K562 (cell line): ENCODE results near the gene FSTL1. TPM values are rescaled to one million over a fixed set of nuclear protein-coding genes. Genes with fewer than 3 reads are reported as not detected.

Experiments used
- ATAC-seq: fragments of 200-7000 bp; cut with Tn5 transposase; 3 replicates; pipeline ENCODE4 v1.9.1; 2020; ENCODE audit warnings: moderate library complexity
- BruUV-seq: library from RNA; stranded (reverse); fragments of 400-500 nt; replicated peaks from 2 replicates; lab custom pipeline; 2021; lab: Mats Ljungman, UMichigan
- CTCF ChIA-PET: fragments of 300-600 bp; formaldehyde crosslinking; extraction: SDS; loops from one replicate; lab custom pipeline; 2021; ENCODE audit warnings: low intra/inter-chr PET ratio; lab: Yijun Ruan, JAX
- POLR2A ChIA-PET: fragments of 300-600, 350-650 bp; sonication (Branson Sonifier 250); formaldehyde crosslinking; extraction: SDS; loops from one replicate; lab custom pipeline; 2021; ENCODE audit warnings: antibody characterized with exemption, inconsistent platforms; lab: Yijun Ruan, JAX
- DNase-seq, 4 experiments: peaks; one replicate each; pipeline versions ENCODE4 v3.0.0 to v3.0.0-alpha.2; 2011 to 2018; ENCODE audit warnings: low spot score in 3 of 4, mixed read lengths in 3 of 4; ENCODE audit errors: extremely low read depth in 1 of 4
- FAIRE-seq: peaks from 2 replicates; lab custom pipeline; 2011; peaks lifted over from hg19 to GRCh38; lab: Jason Lieb, UNC
- H2AFZ ChIP-seq: 2 replicates; pipeline ENCODE4 v1.6.0; 2011; ENCODE audit warnings: low read depth, low read length, control low read depth, inconsistent platforms
- H3K27ac ChIP-seq: fragments of 200-600 bp; 3 replicates; pipeline ENCODE4 v1.8.0; 2011; ENCODE audit warnings: low read depth, mild to moderate bottlenecking, control low read depth, inconsistent platforms, low read length, moderate library complexity, mixed read lengths; ENCODE audit errors: extremely low read depth
- H3K27me3 ChIP-seq, 2 experiments: fragments of 300-600 bp in 1 of 2; 2 replicates in 1 of 2; 3 replicates in 1 of 2; pipeline versions ENCODE4 v1.6.0 to v1.8.0; 2011; ENCODE audit warnings: inconsistent platforms in 2 of 2, low read length in 2 of 2, mild to moderate bottlenecking in 1 of 2, mixed read lengths in 1 of 2, moderate library complexity in 1 of 2; ENCODE audit not compliant: control insufficient read depth in 2 of 2, insufficient read depth in 2 of 2
- H3K36me3 ChIP-seq: fragments of 300-600 bp; 3 replicates; pipeline ENCODE4 v1.8.0; 2011; ENCODE audit warnings: mild to moderate bottlenecking, low read length, inconsistent platforms; ENCODE audit not compliant: control insufficient read depth, insufficient read depth
- H3K4me1 ChIP-seq, 2 experiments: fragments of 200-600 bp in 1 of 2; replicated peaks in 1 of 2; 2 replicates in 1 of 2; 3 replicates in 1 of 2; pipeline versions ENCODE4 v1.5.1 to v1.8.0; 2011; ENCODE audit warnings: inconsistent platforms in 2 of 2, low read length in 2 of 2, mild to moderate bottlenecking in 1 of 2, mixed read lengths in 1 of 2, moderate library complexity in 1 of 2; ENCODE audit not compliant: control insufficient read depth in 2 of 2, insufficient read depth in 2 of 2
- H3K4me2 ChIP-seq: 2 replicates; pipeline ENCODE4 v1.6.1; 2011; ENCODE audit warnings: low read length, control low read depth, inconsistent platforms, mixed read lengths; ENCODE audit not compliant: insufficient read depth
- H3K4me3 ChIP-seq: fragments of 200-600 bp; sonication (generic), shearing (Covaris generic); 2 replicates; pipeline ENCODE4 v1.5.1; 2016; ENCODE audit warnings: control low read depth, inconsistent platforms
- H3K79me2 ChIP-seq: fragments of 200-600 bp; 3 replicates; pipeline ENCODE4 v1.8.0; 2011; ENCODE audit warnings: low read length, inconsistent platforms; ENCODE audit not compliant: control insufficient read depth, insufficient read depth
- H3K9ac ChIP-seq, 2 experiments: 2 replicates each; pipeline versions ENCODE4 v1.6.0 to v1.6.1; 2011; ENCODE audit warnings: low read depth in 2 of 2, low read length in 2 of 2, control low read depth in 1 of 2, inconsistent platforms in 1 of 2, mild to moderate bottlenecking in 1 of 2, mixed read lengths in 1 of 2; ENCODE audit not compliant: insufficient read depth in 1 of 2
- H3K9me1 ChIP-seq: one replicate; pipeline ENCODE4 v1.6.0; 2011; ENCODE audit warnings: inconsistent platforms, mild to moderate bottlenecking, low read length, moderate library complexity; ENCODE audit not compliant: control insufficient read depth, insufficient read depth
- H3K9me3 ChIP-seq: replicated peaks from 2 replicates; pipeline ENCODE4 v1.5.1; 2011; ENCODE audit warnings: low read depth, low read length, inconsistent platforms; ENCODE audit not compliant: control insufficient read depth, insufficient read depth
- H4K20me1 ChIP-seq: replicated peaks from 2 replicates; pipeline ENCODE4 v1.6.1; 2011; ENCODE audit warnings: low read length, inconsistent platforms, mixed read lengths; ENCODE audit not compliant: control insufficient read depth, insufficient read depth
- LARP7 ChIP-seq: fragments of 450-650 bp; IDR thresholded peaks from 2 replicates; pipeline ENCODE4 v1.6.1; 2016
- MEIS2 ChIP-seq: fragments of 450-650 bp; IDR thresholded peaks from 2 replicates; pipeline ENCODE4 v1.6.1; 2014; ENCODE audit warnings: mild to moderate bottlenecking; ENCODE audit not compliant: partially characterized antibody
- MITF ChIP-seq: IDR thresholded peaks from 2 replicates; pipeline ENCODE4 v1.6.1; 2014; ENCODE audit warnings: antibody characterized with exemption
- PRPF4 ChIP-seq: fragments of 200-400 bp; formaldehyde crosslinking; IDR thresholded peaks from one replicate; pipeline ENCODE4 v1.6.1; 2017; ENCODE audit warnings: low read length, low read depth, mild to moderate bottlenecking; ENCODE audit not compliant: insufficient read depth, poor library complexity, severe bottlenecking
- PTRF ChIP-seq: fragments of 450-650 bp; IDR thresholded peaks from 2 replicates; pipeline ENCODE4 v1.6.1; 2016; ENCODE audit warnings: mild to moderate bottlenecking, missing genetic modification characterization, missing compliant biosample characterization
- PURB ChIP-seq: sonication (generic); formaldehyde crosslinking; IDR thresholded peaks from 2 replicates; pipeline ENCODE4 v1.9.0; 2021; ENCODE audit warnings: low read depth, mild to moderate bottlenecking, missing genetic modification reagents
- WHSC1 ChIP-seq: IDR thresholded peaks from one replicate; pipeline ENCODE4 v1.6.1; 2012; ENCODE audit warnings: low read length, control low read depth, inconsistent platforms
- ZBTB11 ChIP-seq, 3 experiments: fragments of 200-800 bp in 1 of 3; fragments of 250-450 bp in 1 of 3; fragments of 450-650 bp in 1 of 3; sonication (Bioruptor Pico) in 1 of 3; sonication (Bioruptor generic) in 1 of 3; formaldehyde crosslinking in 1 of 3; IDR thresholded peaks; 2 replicates each; pipeline versions ENCODE4 v1.6.1 to v1.8.0; 2016 to 2022; ENCODE audit warnings: mild to moderate bottlenecking in 2 of 3, missing genetic modification characterization in 2 of 3, missing compliant biosample characterization in 1 of 3, moderate library complexity in 1 of 3
- ZNF12 ChIP-seq: sonication (generic); formaldehyde crosslinking; IDR thresholded peaks from 2 replicates; pipeline ENCODE4 v1.4.0; 2020; ENCODE audit warnings: mild to moderate bottlenecking, missing genetic modification reagents
- WGBS: fragments of 100-300 bp; shearing (Covaris generic); methylation state at CpG from one replicate; pipeline ENCODE4 v1.1.6; 2016; ENCODE audit warnings: low coverage, mixed read lengths; ENCODE audit not compliant: insufficient coverage; ENCODE audit errors: missing lambda C conversion rate; 5-methylcytosine and 5-hydroxymethylcytosine counted together
- in situ Hi-C: fragments of 300-500 bp; cut with MboI; formaldehyde crosslinking; loops from 4 replicates; pipeline ENCODE4 v1.15.0; 2018; ENCODE audit warnings: inconsistent platforms, mixed read lengths
- intact Hi-C: fragments of 100-400 bp; cut with micrococcal nuclease; formaldehyde crosslinking; loops from 2 replicates; pipeline ENCODE4 v1.14.2; 2022
- polyA plus RNA-seq, 8 experiments: library from polyadenylated mRNA; depleted of rRNA in 4 of 8; stranded (reverse) in 5 of 8; unstranded in 3 of 8; fragments of >200 nt; fragmentation: Nextera tagmentation in 2 of 8; fragmentation: Illumina TruSeq in 1 of 8; extraction: Ambion mirVana in 2 of 8; extraction: Trizol in 1 of 8; gene quantifications; 2 replicates each; pipeline versions ENCODE4 v1.2.1 to v1.2.3, GENCODE V29; 2011 to 2014; ENCODE audit warnings: inconsistent platforms in 1 of 8, missing spikeins in 1 of 8
- total RNA-seq, 7 experiments: library from RNA; depleted of rRNA in 6 of 7; stranded (reverse); fragments of >200 nt in 6 of 7; fragmentation: Illumina TruSeq in 2 of 7; extraction: Trizol in 2 of 7; gene quantifications; 2 replicates each; pipeline versions ENCODE4 v1.2.1 to v1.2.3, GENCODE V29; 2011 to 2021; ENCODE audit warnings: low replicate concordance in 1 of 7

The FSTL1 gene
- total and polyA plus RNA-seq, 9 of the 15 experiments (the other 6 are each of a cell fraction or from before 2014, with no cell fraction given): 0.01 to 0.58 (median 0.08) TPM; not detected in 2

- intact Hi-C loops: no loop called here
- DNase-seq (no peak), ATAC-seq (no peak), FAIRE-seq (no peak)
- in situ Hi-C loops: loop anchor here (25.0 kb wide), 1 partner anchor 554 kb away; no protein-coding TSS in a partner anchor
- Histone ChIP-seq H3K4me2 (no peak overlapping the region), H3K79me2 (no peaks in the 10 kb centered on the region), H3K9me1 (no peaks in the 10 kb centered on the region), H3K9ac (no peak overlapping the region), H3K4me1 (no peaks in the 10 kb centered on the region), H2AFZ (no peak overlapping the region), H3K27me3 (peaks cover 0 to 11% of the 10 kb centered on the region in 2 experiments; a peak in 2 of 5 replicates), H4K20me1 (no peaks in the 10 kb centered on the region), H3K9me3 (no peaks in the 10 kb centered on the region), H3K36me3 (no peaks in the 10 kb centered on the region), H3K4me3 (no peak overlapping the region), H3K27ac (no peak overlapping the region)
- no TSS peak for BruUV-seq
- TF ChIP-seq ZBTB11 (CRISPR knock-in tag; IDR thresholded peaks at IDR 0.05) (no peak), MEIS2 (no peak), PURB (CRISPR knock-in tag) (no peak), WHSC1 (no peak), LARP7 (no peak), ZNF12 (no peak), MITF (no peak), PRPF4 (no peak), PTRF (tag) (no peak)
- ChIA-PET POLR2A (no interaction called here), CTCF (no interaction called here)
- WGBS: 0% methylated on average over 4 of the region's 4 CpGs
Measured at GRCh38 chr3:120441776-120442175, 9.0 kb downstream of the FSTL1 start.
